ENCODE measurements around the gene DPP10.

DNA sequence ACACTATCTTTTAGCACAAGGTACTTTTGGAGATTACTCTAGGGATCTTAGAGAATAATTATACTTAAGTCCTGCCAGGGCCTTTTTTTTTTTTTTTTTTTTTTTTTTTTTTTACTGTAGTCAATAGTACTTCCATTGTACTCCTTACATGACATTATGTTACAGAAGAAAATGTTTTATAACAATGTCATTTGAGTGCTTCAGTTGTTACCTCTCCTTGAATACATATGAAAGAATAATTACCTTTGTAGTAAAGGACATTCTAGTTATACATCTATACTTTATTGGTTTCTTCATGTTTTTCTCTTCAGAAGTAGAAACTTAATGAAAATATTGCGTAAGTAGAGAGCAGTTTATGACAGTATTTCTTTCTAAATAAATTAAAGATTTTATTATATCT lies 834.9 kb downstream of the DPP10 start:
- no peak for TF ChIP-seq EZH2 (IDR thresholded peaks at IDR 0.05; ENCODE audit: borderline replicate concordance, low read length)
- TF ChIP-seq, protein P1, sequence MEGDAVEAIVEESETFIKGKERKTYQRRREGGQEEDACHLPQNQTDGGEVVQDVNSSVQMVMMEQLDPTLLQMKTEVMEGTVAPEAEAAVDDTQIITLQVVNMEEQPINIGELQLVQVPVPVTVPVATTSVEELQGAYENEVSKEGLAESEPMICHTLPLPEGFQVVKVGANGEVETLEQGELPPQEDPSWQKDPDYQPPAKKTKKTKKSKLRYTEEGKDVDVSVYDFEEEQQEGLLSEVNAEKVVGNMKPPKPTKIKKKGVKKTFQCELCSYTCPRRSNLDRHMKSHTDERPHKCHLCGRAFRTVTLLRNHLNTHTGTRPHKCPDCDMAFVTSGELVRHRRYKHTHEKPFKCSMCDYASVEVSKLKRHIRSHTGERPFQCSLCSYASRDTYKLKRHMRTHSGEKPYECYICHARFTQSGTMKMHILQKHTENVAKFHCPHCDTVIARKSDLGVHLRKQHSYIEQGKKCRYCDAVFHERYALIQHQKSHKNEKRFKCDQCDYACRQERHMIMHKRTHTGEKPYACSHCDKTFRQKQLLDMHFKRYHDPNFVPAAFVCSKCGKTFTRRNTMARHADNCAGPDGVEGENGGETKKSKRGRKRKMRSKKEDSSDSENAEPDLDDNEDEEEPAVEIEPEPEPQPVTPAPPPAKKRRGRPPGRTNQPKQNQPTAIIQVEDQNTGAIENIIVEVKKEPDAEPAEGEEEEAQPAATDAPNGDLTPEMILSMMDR (IDR thresholded peaks at IDR 0.05; ENCODE audit: low read length): no peak

Data from OCI-LY1 (cell line).